T-helper 22 cell (primary cell): Measurements from ENCODE around the gene RGS11.
"Not testable (repeated sequence)": the region's sequence is repeated elsewhere in the genome, so short reads cannot be mapped to it uniquely, and the experiment has no call there.

Source experiments
- DNase-seq: peaks from one replicate; pipeline ENCODE4 v3.0.0-alpha.2; 2020; ENCODE audit warnings: low read depth

Gene RGS11

GRCh38 chr16:280552-280951 is 4.8 kb upstream of the RGS11 start, which contains the start of gene ARHGDIG:
TSS of gene ARHGDIG (plus strand) at chr16:280591. CDS start at chr16:280681, 90 bp downstream.
- DNase-seq, result no peak

GRCh38 chr16:280005-280460 is 4.3 kb upstream of the RGS11 start:
- DNase-seq, result no peak

GRCh38 chr16:279531-279930 is 3.8 kb upstream of the RGS11 start:
- DNase-seq, result no peak

- DNase-seq, result no peak
Observed at GRCh38 chr16:278863-279366, 3.2 kb upstream of the RGS11 start.

- DNase-seq, result no peak
Observed at GRCh38 chr16:276426-277077, 808 bp upstream of the RGS11 start.

- no peak for DNase-seq
Observed at GRCh38 chr16:275041-275641, 603 bp downstream of the RGS11 start.

- no peak for DNase-seq
Observed at GRCh38 chr16:273547-274421, 2.0 kb downstream of the RGS11 start.

- DNase-seq, result no peak
Observed at GRCh38 chr16:272633-273546, 2.9 kb downstream of the RGS11 start.

GRCh38 chr16:270381-271255 is 5.1 kb downstream of the RGS11 start:
- no peak for DNase-seq

GRCh38 chr16:269061-269796 is 6.5 kb downstream of the RGS11 start:
- no peak for DNase-seq

GRCh38 chr16:268141-269053 is 7.3 kb downstream of the RGS11 start:
- no peak for DNase-seq

GRCh38 chr16:267562-267961 is 8.2 kb downstream of the RGS11 start:
- not testable (repeated sequence) for DNase-seq

- no peak for DNase-seq
Observed at GRCh38 chr16:266258-267164, 9.2 kb downstream of the RGS11 start.

GRCh38 chr16:265711-266110 is 10.0 kb downstream of the RGS11 start:
- DNase-seq, result no peak

GRCh38 chr16:265002-265529 is 10.7 kb downstream of the RGS11 start:
- no peak for DNase-seq

- no peak for DNase-seq
Observed at GRCh38 chr16:264440-264951, 11.2 kb downstream of the RGS11 start.

- DNase-seq, result no peak
Observed at GRCh38 chr16:263944-264343, 11.8 kb downstream of the RGS11 start.
